HUDEP-2 (cell line): ENCODE results near the gene CDRT15.
"Not testable (repeated sequence)": the region's sequence is repeated elsewhere in the genome, so short reads cannot be mapped to it uniquely, and the experiment has no call there.

Experiments
- DNase-seq, 76 experiments: peaks; one replicate each; lab custom pipeline; 2025; ENCODE audit not compliant: unreplicated experiment in 76 of 76; lab: John Stamatoyannopoulos, UW

Gene CDRT15

GRCh38 chr17:14236762-14237161, at the start of gene CDRT15:
Gene CDRT15, minus strand, starts transcription at chr17:14236862. Its CDS starts 29 bp downstream, at chr17:14236833.
- not testable (repeated sequence) for DNase-seq

GRCh38 chr17:14282726-14283125, 46.1 kb upstream of the CDRT15 start:
- no peak for DNase-seq

GRCh38 chr17:14281530-14281929, 44.9 kb upstream of the CDRT15 start:
- no peak for DNase-seq

GRCh38 chr17:14276535-14277250, 40.0 kb upstream of the CDRT15 start:
- DNase-seq, result no peak

GRCh38 chr17:14270508-14270907, 33.8 kb upstream of the CDRT15 start:
- DNase-seq, result no peak

GRCh38 chr17:14269473-14269872, 32.8 kb upstream of the CDRT15 start:
- DNase-seq, result no peak

GRCh38 chr17:14268264-14268663, 31.6 kb upstream of the CDRT15 start:
- DNase-seq, result no peak

- DNase-seq, result no peak
Measured at GRCh38 chr17:14261406-14261805, 24.7 kb upstream of the CDRT15 start.

GRCh38 chr17:14245629-14246028, 9.0 kb upstream of the CDRT15 start:
- DNase-seq, result no peak

- DNase-seq, result no peak
Measured at GRCh38 chr17:14245002-14245401, 8.3 kb upstream of the CDRT15 start.

GRCh38 chr17:14239271-14239670, 2.6 kb upstream of the CDRT15 start:
- DNase-seq, result not testable (repeated sequence)

- DNase-seq, result not testable (repeated sequence)
Measured at GRCh38 chr17:14236032-14236431, 630 bp downstream of the CDRT15 start.

- not testable (repeated sequence) for DNase-seq
Measured at GRCh38 chr17:14235047-14235446, 1.6 kb downstream of the CDRT15 start.

- not testable (repeated sequence) for DNase-seq
Measured at GRCh38 chr17:14231187-14231586, 5.5 kb downstream of the CDRT15 start.

GRCh38 chr17:14228903-14229302, 7.8 kb downstream of the CDRT15 start:
- DNase-seq, result no peak

GRCh38 chr17:14227052-14227451, 9.6 kb downstream of the CDRT15 start:
- no peak for DNase-seq

GRCh38 chr17:14225254-14225980, 11.2 kb downstream of the CDRT15 start:
- DNase-seq, result no peak

GRCh38 chr17:14222611-14223010, 14.1 kb downstream of the CDRT15 start:
- no peak for DNase-seq

- no peak for DNase-seq
Measured at GRCh38 chr17:14214271-14214670, 22.4 kb downstream of the CDRT15 start.

- no peak for DNase-seq
Measured at GRCh38 chr17:14212401-14212800, 24.3 kb downstream of the CDRT15 start.

GRCh38 chr17:14211801-14212200, 24.9 kb downstream of the CDRT15 start:
- DNase-seq, result no peak

- DNase-seq, result no peak
Measured at GRCh38 chr17:14211246-14211645, 25.4 kb downstream of the CDRT15 start.
